AG04449 (cell line): Measurements from ENCODE around the gene OTUB1.

Experiments
- CTCF ChIA-PET: fragments of 350-600 bp; formaldehyde crosslinking; extraction: SDS; loops from one replicate; lab custom pipeline; 2021; ENCODE audit warnings: antibody characterized with exemption; lab: Yijun Ruan, JAX
- POLR2A ChIA-PET: fragments of 400-600, 350-600 bp; formaldehyde crosslinking; extraction: SDS; loops from one replicate; lab custom pipeline; 2020; ENCODE audit warnings: antibody characterized with exemption, inconsistent platforms; lab: Yijun Ruan, JAX
- DNase-seq: peaks from one replicate; pipeline ENCODE4 v3.0.0-alpha.2; 2010; ENCODE audit warnings: low read depth, low spot score
- H3K4me3 ChIP-seq: 2 replicates; pipeline ENCODE4 v1.5.1; 2011; ENCODE audit warnings: low read depth, mild to moderate bottlenecking, control low read depth, low read length
- CTCF ChIP-seq: IDR thresholded peaks from one replicate; pipeline ENCODE4 v1.5.1; 2011; ENCODE audit warnings: mild to moderate bottlenecking, moderate library complexity, low read length, control low read depth, inconsistent platforms; ENCODE audit not compliant: insufficient read depth; ENCODE audit errors: missing control alignments

Gene OTUB1

GRCh38 chr11:64010783-64011182, 24.5 kb downstream of the OTUB1 start:
- no peak overlapping the region for H3K4me3 ChIP-seq
- POLR2A ChIA-PET = no interaction called here
- no peak for TF ChIP-seq CTCF
- CTCF ChIA-PET = interaction anchor here (1.0 to 3.8 kb wide), 2 partner anchors 10 to 138 kb away, joined by 4 to 12 read pairs; no protein-coding TSS in a partner anchor
- no peak for DNase-seq

GRCh38 chr11:64011371-64011770, 25.1 kb downstream of the OTUB1 start:
- ChIA-PET POLR2A (no interaction called here), CTCF (interaction anchor here (1.0 to 3.8 kb wide), 3 partner anchors 11 to 141 kb away, joined by 3 to 12 read pairs (median 4); no protein-coding TSS in a partner anchor)
- DNase-seq = no peak
- TF ChIP-seq CTCF = no peak
- H3K4me3 ChIP-seq = no peak overlapping the region

- CTCF ChIA-PET = interaction anchor here (3.6 to 3.8 kb wide), 2 partner anchors 12 to 135 kb away, joined by 12 to 25 read pairs; no protein-coding TSS in a partner anchor
- POLR2A ChIA-PET = no interaction called here
- DNase-seq = no peak
- no peak for TF ChIP-seq CTCF
- H3K4me3 ChIP-seq = no peak overlapping the region
Measured at GRCh38 chr11:64013141-64013896, 27.1 kb downstream of the OTUB1 start.

- CTCF ChIA-PET = interaction anchor here (3.6 to 3.8 kb wide), 2 partner anchors 13 to 134 kb away, joined by 12 to 25 read pairs; no protein-coding TSS in a partner anchor
- no peak for TF ChIP-seq CTCF
- no peak overlapping the region for H3K4me3 ChIP-seq
- POLR2A ChIA-PET = no interaction called here
- no peak for DNase-seq
Measured at GRCh38 chr11:64014356-64014755, 28.1 kb downstream of the OTUB1 start.

GRCh38 chr11:64015510-64015909, 29.3 kb downstream of the OTUB1 start:
- CTCF ChIA-PET = interaction anchor here (1.4 to 3.6 kb wide), 3 partner anchors 13 to 137 kb away, joined by 3 to 25 read pairs (median 10); no protein-coding TSS in a partner anchor
- POLR2A ChIA-PET = no interaction called here
- TF ChIP-seq CTCF = no peak
- no peak for DNase-seq
- H3K4me3 ChIP-seq = no peak overlapping the region

- ChIA-PET POLR2A (no interaction called here), CTCF (interaction anchor here (1.0 to 3.6 kb wide), 4 partner anchors 12 to 136 kb away, joined by 3 to 25 read pairs (median 6); no protein-coding TSS in a partner anchor)
- no peak overlapping the region for H3K4me3 ChIP-seq
- TF ChIP-seq CTCF = no peak
- no peak for DNase-seq
Measured at GRCh38 chr11:64015935-64016845, 30.0 kb downstream of the OTUB1 start.
